Esophagus mucosa (tissue), 1 donor: ENCODE results near the gene ERICH6. TPM values are rescaled to one million over a fixed set of nuclear protein-coding genes. Genes with fewer than 3 reads are reported as not detected.
"Not testable (repeated sequence)": the region's sequence is repeated elsewhere in the genome, so short reads cannot be mapped to it uniquely, and the experiment has no call there.

Experiments used
- ATAC-seq: fragments of 200-7000 bp; cut with Tn5 transposase; one replicate; pipeline ENCODE4 v1.9.1; 2020
- total RNA-seq: library from RNA; stranded (reverse); gene quantifications from one replicate; pipeline ENCODE4 v1.2.4, GENCODE V29; 2023
- donor health status: DM: yes; HTN: yes; CAD: no.

ERICH6 gene
- total RNA-seq, 1 donor from 2014 or later, result not detected

DNA sequence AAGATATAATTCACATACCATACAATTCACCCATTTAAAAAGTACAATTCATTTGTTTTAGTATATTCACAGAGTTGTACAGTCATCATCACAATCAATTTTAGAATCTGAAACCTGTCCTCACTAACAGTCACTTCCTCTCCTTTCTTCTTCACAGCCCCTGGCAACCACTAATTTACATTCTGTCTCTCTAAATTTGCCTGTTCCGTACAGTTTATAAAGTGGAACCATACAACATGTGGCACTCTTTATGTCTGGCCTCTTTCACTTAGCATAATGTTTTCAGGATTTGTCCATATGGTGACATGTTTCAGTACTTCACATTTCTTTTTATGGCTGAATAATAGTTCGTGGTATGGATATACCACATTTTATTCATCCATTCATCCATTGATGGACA lies 22.7 kb downstream of the ERICH6 start:
- ATAC-seq, result no peak

DNA sequence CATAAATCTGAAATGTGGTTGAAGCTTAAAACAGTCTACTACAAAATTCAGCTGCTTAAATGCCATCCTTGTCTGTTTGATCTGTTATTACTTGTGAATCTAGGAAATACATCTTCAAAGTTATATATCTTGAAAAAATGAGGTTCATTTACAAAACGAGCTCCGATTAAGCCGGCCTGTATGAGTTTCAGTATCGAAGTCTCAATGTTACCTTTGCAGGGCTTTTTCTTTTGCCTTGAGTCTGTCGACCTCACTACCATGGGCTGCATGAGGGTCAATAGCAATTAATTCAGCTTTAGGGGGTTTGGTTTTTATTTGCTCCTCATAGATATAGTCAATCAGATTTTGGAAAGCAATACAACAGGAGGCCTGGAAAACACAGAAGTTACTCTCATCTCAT lies 23.2 kb downstream of the ERICH6 start:
- no peak for ATAC-seq

DNA sequence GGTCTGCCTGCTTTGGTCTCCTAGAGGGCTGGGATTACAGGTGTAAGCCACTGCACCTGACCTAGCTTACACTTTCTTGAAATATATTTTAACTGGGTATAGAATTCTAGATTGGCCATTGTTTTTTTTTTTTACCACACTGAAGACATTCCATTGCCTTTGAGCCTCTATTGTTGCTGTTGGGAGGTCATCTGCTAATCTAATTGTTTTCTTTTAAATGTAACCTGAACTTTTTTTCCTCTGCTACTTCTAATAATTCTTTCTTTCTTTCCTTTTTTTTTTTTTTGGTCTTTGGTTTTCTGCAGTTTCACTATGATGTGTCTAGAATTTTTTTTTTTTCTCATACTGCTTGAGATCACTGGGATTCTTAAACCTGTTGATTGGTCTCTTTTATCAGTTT lies 28.1 kb downstream of the ERICH6 start:
- ATAC-seq, result no peak

DNA sequence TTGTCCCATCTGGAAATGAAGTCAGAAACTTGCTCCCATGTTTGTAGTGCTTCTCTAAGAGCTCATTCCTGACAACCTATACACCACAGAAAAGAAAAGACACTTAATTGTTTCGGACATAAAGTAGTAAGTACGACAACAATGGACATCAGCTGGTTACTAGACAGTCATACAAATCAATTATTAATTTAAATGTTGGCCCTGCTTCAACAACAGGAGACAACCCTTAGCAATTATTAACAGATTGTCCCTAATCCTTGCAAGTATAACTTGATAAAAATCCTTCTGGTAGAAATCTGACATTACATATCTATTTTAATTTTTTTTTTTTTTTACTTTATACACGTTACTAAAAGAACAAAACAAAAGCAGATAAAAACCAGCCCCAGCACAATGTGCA lies 29.8 kb downstream of the ERICH6 start:
- ATAC-seq, result no peak

DNA sequence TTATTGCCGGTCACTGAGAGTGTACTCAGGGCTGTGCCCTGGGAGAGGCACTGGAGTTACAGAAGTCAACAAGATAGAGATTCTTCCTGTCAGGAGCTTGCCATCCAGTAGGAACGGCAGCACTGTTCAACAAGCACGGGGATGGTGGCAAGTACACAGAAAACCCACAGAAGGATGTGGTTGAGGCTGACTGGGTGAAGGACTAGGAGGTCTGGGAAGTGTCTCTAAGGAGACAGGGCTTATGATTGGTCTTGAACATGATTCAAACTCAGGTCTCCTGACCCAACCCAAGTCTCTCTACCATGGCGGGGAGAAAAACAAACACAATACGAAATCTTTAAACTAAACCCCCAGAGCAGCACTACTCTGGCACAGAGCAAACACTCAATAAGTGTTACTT lies 37.6 kb downstream of the ERICH6 start:
- ATAC-seq, result no peak

DNA sequence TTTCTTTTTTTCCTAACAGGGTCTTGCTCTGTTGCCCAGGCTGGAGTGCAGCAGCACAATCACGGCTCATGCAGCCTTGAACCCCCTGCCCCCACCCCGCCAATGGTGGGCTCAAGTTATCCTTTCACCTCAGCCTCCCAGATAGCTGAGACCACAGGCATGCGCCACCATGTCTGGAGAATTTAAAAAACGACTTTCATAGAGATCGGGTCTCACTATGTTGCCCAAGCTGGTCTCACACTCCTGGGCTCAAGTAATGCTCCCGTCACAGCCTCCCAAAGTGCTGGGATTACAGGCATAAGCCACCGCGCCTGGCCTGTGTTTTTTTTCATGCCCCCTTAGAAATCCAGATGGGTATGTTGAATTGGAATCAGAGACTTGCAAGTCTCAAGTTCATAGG lies 40.3 kb downstream of the ERICH6 start:
- ATAC-seq, result no peak

DNA sequence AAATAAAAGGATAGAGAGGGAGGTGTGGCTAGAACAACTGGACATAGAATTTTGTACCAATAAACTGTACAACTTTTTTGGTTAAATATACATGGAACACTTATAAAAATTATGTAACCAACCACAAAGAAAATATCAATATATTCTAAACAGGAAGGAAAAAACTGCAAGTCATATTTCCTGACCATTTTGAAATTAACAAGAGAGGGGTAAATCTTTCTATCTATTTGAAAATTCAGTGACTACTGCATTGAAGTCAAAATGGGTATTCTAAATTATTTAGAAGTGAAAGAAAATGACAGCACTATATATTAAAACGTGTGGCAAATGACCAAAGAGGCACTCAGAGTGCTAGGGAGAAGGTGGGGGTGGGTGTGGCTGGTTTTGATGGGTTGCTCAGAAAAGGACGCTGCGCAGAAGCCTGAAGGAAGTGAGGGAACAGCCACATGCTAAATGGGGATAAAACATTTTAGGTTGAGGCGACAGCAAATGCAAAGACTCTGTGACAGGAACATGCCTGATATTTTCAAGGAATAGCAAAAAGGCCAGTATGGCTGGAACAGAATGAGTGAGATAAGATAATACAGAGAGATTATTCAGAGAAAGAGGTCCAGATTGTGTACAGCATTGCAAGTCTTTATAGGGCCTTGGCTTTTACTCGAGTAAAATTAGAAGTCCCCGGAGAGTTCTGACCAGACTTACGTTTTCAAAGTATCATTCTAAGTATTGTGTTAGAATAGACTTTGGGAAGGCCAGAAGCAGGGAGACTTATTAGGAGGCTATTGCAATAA lies 41.1 kb downstream of the ERICH6 start:
- no peak for ATAC-seq

DNA sequence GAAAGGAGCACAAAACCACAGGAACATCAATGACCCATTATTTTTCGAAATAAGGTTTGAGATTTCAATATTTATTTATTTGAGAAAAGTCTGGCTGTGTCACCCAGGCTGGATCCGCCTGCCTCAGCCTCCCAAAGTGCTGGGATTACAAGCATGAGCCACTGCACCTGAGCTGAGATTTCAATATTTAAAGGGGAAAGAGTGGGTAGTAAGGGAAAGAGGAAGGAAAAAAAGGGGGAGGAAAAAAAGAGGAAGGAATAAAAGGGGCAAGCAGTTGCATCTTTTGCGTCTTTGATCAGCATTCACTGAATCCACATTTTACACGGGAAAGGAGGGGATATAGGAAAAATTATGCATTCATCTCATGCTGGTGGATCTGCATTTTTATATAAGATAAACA lies 47.4 kb downstream of the ERICH6 start:
- no peak for ATAC-seq

DNA sequence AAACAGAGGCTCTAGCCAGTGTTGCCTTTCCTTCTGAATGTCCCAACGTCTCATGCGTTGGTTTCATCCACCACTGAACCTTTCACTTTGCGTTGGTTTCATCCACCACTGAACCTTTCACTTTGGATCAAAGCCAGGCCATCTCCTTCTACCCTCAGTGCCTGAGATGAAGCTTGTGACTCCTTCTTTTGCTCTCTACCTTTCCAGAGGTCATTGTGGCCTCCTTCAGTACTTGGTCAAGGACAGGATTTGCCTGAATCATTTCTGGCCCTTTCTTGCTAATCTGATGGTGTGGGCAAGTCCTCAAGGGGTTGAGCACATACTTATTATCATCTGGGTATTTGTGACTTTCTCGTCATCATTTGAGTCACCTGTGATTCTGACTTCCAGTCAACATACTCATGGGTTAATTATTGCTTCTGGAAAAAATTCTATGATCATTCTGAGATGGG lies 50.6 kb downstream of the ERICH6 start:
- no peak for ATAC-seq

DNA sequence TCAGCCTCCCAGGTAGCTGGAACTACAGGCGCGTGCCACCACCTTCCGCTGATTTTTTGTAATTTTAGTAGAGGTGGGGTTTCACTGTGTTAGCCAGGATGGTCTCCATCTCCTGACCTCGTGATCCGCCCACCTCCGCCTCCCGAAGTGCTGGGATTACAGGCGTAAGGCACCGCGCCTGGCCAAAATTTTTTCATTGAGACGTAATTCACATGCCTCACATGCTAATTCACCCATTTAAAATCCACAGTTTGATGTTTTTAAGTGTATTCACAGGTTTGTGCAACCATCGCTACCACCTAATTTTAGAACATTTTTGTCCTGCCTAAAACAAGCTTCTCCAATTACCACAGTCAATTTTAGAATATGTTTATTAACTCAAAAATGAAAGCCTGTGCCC lies 63.5 kb downstream of the ERICH6 start:
- ATAC-seq, result no peak

DNA sequence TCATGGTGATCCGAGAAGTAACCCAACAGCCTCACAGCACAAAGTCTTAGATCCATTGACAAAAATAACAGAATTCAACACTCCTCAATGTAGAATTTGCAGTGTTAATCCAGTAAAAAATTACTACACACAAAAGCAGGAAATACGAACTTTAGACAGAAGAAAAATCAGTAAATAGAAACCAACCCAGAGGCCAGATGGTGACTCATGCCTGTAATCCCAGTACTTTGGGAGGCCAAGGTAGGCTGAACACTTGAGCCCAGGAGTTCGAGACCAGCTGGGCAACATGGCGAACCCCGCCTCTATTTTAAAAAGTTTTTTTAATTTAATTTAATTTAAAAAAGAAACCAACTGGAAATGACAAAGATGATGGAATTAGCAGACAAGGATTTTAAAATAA lies 64.5 kb downstream of the ERICH6 start:
- no peak for ATAC-seq

DNA sequence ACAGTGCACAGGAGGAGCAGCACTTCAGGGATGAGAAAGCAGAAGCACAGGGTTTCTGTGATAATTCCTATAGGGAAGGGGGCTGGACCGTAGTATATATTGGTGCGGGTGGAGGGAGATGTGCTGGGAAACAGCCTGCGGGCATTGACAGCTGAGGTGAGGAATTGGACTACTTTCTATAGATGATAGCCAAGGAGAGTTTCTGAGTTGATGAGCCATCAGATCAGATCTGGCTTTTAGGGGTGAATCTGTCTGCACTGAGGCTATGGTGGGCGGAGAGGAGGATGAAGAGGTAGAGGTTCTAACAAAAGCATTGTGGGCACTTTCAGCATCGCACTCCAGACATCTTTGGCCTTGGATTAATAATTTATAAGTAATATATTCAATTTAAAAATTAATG lies 67.5 kb downstream of the ERICH6 start:
- no peak for ATAC-seq

DNA sequence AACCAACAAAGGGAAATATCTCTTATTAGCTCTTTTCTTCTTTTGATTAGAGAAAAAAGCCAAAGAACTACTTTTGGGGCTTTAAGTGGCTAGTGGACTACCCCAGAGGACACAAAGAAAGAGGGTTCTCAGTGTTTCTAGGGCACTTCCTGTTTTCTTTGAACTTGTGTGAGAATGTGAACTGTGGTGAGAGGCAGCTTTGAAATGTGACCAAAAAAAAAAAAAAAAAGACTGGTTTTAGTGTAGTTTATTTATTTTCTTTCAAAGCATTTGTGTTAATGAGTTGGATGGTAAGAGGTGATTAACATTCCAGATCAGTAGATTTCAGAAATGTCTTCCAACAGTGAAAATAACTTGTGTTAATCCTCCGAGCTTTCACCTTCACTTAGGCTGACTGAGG lies 68.2 kb downstream of the ERICH6 start:
- no peak for ATAC-seq

DNA sequence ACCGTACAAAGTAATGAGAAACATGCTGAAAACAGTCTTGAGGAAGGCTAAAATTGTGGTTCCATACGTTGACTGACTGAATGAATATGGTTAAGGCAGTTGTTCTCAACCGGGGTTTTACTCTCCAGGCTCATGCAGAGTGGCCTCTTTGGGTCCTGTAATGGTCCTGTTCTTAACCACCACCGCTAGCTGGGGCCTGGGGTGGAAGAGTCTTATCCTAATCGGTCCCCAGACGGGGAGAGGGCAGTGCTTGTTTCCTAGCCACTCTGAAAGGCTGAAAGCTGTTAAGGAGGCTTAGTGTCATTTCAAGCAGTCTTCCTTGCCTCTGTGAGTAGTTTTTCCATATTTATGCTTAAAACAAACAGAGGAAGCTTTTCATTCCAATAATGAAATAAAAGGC lies 68.6 kb downstream of the ERICH6 start:
- ATAC-seq, result no peak

DNA sequence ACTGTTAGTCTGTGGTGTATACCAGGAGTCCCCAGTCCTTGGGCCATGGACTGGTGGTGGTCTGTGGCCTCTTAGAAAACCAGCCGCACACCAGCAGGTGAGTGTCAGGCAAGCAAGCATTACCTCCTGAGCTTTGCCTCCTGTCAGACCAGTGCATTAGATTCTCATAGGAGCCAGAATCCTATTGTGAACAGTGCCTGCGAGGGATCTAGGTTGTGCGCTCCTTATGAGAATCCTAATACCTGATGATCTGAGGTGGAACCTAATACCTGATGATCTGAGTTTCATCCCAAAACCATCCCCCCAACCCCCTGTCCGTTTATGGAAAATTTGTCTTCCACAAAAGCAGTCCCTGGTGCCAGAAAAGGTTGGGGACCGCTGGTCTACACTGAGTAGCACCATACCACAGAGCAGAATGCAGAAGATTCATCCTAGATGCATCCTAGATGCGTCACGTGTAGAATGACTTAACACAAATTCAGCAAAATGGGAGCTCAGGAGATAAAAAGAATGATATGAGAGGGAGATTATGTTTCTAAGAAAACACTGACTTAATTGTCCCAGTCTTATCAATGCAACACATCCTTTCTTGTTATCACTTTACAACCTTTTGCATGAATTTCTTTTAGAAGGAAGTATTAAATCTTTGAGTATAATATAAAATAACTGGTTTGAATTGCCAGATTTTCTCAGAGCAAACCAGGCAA lies 72.1 kb downstream of the ERICH6 start:
- no peak for ATAC-seq

DNA sequence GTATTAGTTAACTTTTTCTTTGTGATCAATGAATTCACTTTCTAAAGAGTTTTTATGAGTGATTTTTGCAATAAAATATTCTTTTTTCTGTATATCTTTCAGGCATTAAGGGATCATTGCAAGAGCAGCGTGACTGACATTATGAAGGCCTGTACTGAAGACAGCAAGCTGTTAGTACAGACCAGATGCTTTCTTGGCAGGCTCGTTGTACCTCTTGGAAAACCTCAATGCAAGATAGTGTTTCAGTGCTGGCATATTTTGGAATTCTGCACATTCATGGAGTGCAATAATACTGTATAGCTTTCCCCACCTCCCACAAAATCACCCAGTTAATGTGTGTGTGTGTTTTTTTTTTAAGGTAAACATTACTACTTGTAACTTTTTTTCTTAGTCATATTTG lies 76.2 kb downstream of the ERICH6 start:
- ATAC-seq, result no peak

DNA sequence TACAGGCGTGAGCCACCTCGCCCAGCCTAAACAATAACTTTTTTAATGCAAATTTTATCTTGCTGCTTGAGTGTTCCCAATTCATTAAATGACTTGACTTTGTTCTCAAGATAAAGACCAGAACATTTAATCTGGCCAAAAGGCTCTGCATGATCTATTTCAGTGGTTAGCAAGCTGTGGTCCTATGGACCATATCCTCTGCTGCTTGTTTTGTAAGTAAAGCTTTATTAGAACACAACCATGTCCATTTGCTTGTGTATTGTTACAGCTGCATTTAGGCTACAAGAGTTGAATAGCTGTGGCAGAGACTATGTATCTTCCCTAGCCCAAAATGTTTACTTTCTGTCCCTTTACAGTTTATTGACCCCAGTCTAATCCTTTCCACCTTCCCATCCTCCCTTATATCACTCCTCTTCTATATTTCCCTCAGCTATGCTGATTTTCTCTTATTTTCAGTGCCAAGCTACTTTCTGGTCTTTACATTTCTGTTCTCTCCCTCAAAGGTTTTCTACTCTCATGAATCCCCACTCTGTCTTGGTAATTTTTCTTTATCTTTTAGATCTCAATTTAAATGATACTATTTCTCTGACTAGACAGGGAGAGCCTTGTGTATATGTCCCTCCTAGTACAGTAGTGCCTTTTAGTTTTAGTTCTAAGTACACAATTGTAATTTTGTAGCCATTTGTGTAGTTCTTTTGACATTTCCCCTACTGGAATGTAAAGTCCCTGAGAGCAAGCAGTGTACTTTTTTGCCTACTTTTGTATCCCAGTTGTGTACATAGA lies 77.4 kb downstream of the ERICH6 start:
- ATAC-seq, result no peak

DNA sequence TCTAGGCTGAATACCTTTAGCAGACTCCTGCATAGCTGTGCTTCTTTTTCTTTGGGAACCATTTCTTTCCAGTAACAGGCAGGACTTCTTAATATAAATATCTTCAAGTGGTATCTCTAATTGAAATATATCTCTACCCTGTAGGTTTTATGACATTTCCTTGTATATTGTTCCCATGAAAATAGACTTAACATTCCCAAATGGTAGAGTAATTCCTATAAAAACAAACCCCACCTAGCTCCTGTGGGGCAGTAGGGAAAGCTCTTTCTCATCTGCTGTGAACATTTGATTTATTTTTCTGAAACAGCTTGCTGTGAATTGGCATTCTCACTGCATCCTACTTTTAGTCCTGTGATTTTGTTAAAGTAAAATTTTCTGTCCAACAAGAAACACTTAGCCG lies 79.8 kb downstream of the ERICH6 start:
- ATAC-seq, result no peak

DNA sequence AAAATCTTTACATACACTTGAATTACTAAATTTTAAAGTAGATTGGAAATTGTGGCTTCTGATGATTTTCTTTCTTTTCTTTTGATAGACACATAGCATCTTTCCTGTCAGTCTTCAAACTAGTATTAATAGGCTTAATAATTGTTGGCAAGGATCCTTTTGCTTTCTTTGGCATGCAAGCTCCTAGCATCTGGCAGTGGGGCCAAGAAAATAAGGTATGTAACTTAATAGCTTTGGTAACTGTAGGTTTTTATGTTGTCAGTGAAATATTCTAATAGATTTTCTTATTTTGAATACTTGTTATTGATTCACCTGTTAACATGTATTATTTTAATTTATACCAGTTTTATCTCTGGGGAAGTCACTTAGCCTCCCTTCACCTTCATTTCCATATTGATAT lies 80.8 kb downstream of the ERICH6 start:
- not testable (repeated sequence) for ATAC-seq

DNA sequence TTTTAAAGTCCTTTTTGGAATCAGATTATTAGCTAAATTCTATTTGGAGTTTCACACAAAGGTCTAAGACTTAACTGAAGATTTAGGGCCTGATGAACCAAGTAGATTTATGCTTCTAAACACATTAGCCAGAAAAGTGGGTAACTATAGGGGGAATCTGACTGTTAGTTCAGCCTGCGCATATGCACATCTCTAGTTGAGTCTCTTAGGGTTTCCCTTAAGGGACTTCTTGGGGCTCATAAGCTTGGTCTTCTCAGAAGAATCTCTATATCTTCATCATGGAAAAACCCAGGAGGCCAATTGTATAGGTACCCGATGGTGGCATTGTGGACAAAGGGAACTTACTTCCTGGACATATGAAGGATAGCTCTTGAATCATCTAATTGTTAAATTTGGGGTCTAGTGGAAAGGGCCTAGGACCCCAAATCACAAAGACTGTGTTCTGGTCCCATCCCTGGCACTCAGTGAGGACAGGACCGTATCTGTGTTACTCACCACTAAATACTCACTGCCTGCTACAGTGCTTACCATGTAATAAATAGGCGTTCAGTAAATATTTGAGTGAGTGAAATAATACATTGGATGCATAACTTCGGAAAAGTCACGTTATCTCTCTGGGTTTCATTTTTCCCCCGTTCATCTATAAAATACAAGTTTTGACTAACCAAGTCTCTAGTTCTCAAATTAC lies 83.6 kb downstream of the ERICH6 start:
- no peak for ATAC-seq

DNA sequence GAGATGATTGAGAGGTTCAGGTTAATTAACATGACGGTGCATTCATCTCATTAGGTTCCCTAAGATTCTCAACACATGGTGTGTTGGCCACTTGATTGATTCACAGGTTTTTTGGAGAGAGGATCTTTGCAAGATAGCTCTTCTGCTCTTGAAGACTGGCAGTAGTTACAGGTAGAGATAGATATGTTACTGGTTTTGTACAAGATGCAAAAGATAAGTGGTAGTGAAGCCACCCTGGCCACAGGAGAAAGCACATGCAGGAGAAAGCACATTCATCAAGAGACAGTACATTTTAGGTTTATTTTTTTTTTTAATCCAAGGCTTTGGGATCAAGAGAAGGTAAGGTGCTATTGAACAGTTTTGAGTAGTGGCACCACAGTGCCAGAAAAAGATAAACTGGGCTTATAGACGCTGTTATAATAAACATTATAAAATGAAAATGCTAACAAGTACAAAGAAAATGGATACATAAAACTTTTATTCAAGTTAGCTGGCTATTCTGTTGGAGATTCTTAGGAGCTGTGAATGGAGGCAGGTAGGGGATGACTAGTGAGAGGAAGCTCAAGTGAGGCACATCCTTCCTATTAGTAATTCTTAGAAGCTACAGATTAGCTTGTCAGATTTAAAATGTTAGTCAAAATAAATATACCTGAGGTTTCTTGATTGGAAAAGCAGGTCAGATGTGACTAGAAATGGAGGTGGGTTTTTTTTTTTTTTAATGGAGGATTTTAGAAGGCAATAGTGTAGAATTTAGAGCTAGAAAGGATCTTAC lies 89.8 kb downstream of the ERICH6 start:
- no peak for ATAC-seq

DNA sequence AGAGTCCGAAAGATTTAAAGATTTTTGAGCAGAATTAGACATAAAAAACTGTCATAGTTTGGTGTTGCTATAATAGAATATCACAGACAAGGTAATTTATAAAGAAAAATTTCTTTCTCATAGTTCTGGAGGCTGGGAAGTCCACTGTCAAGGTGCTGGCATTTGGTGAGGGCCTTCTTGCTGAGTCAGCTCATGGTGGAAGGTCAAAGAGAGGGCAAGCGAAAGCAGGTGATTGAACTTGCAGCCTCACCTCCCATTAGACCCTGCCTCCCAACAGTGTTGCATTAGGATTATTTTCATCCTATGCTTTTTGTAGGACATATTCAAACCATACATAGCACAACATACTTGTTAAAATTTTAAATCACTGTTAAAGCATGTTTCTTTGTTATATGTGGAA lies 90.7 kb downstream of the ERICH6 start:
- no peak for ATAC-seq
